ENCODE data around the gene HOXA9. TPM values are rescaled to one million over a fixed set of nuclear protein-coding genes. Genes with fewer than 3 reads are reported as not detected.

The HOXA9 gene
- total RNA-seq, 1 donor from 2014 or later: not detected

DNA sequence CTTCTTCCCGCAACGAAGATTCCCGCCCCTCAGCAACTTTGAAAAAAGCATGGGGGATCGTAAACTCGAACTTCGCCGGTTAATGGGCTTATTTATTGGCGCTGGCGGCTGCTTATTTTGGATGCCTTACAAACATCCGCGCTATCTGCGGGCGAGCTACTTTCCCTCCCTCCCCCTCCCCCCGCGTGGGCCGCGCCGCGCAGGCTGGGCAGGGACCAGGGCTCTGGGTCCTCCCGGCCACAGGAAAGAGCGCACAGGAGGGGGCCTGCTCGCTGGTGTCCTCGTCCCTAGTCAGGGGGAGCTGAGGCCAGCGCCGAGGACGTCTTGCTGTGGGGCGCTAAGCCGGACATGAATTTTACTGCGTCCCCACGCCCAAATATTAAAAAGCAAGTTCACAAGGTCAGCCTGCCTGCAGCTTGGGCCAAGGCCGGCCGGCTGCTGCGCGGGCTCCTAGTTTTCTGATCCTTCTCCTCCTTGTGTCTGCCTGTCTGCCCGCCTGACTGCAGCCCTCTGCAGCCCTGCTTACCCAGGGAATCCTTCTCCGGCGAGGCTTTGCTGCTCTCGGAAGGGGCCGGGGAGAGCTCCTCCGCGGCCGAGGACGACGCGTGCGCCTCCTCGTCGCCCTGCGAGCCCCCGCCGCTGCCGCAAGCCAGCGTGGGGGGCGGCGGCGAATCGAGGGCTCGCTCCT lies 7.6 kb upstream of the HOXA9 start:
- DNase-seq (ENCODE audit: low read depth) (no peak), FAIRE-seq (no peak)
- no peaks in the 10 kb centered on the region for H3K36me3 ChIP-seq (ENCODE audit: insufficient read depth, low read length)
- H3K27ac ChIP-seq (ENCODE audit: low read depth, low read length): no peak overlapping the region
- H3K9ac ChIP-seq (ENCODE audit: low read length): no peak overlapping the region
- H3K9me3 Mint-ChIP-seq (ENCODE audit: unreplicated experiment): peaks cover 30% of the 10 kb centered on the region
- no peak overlapping the region for H3K4me3 Mint-ChIP-seq (ENCODE audit: unreplicated experiment)
- H2AFZ ChIP-seq (ENCODE audit: low read depth, low read length): no peak overlapping the region
- peaks cover 5% of the 10 kb centered on the region for H3K4me1 ChIP-seq (ENCODE audit: insufficient read depth, low read length)
- H4K20me1 ChIP-seq (ENCODE audit: insufficient read depth, low read length): peaks cover 6% of the 10 kb centered on the region
- TF ChIP-seq EZH2 (IDR thresholded peaks at IDR 0.05; ENCODE audit: insufficient read depth, low read length) (peak; percentile 92), CTCF (IDR thresholded peaks at IDR 0.05; ENCODE audit: insufficient read depth, low read depth, low read length) (no peak)
- H3K27me3 ChIP-seq (ENCODE audit: insufficient read depth, low read length): peaks cover 92% of the 10 kb centered on the region
- H3K27ac Mint-ChIP-seq (ENCODE audit: unreplicated experiment): no peak overlapping the region
- H3K79me2 ChIP-seq (ENCODE audit: insufficient read depth, low read length): no peaks in the 10 kb centered on the region
- H3K4me3 ChIP-seq (ENCODE audit: insufficient read depth, low read depth, low read length): no peak overlapping the region
- no peaks in the 10 kb centered on the region for H3K36me3 Mint-ChIP-seq (ENCODE audit: low read depth, unreplicated experiment)
- H3K27me3 Mint-ChIP-seq (ENCODE audit: low read depth, unreplicated experiment): peaks cover 70% of the 10 kb centered on the region
- H3K9me3 ChIP-seq (ENCODE audit: insufficient read depth, low read depth, low read length): peaks cover 16% of the 10 kb centered on the region
- no peaks in the 10 kb centered on the region for H3K4me1 Mint-ChIP-seq (ENCODE audit: low read depth, unreplicated experiment)
- peak overlapping the region; percentile 63 for H3K4me2 ChIP-seq (ENCODE audit: low read length)

DNA sequence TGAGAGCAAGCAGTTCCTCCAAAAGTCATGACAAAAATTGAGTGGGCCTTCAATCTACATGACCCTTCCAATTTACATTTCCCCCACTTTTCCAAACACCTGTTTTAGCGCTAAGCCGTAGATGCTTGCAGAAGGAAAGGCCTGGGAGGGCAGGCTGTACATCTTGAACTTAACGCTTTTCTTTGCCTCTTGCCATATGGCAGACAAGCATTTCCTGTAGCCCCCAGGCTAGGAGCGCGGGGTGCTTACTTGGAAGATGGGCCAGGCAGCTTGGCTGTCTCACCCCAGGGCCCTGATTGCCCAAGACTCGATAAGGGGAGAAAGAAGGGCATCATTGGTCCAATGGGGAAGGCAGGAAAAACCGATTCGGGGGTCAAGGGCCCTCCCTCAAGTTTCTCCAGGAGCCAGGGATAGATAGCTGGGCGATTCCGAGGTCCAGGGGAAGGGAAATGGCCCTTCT lies 7.0 kb upstream of the HOXA9 start:
- H3K4me1 ChIP-seq (ENCODE audit: insufficient read depth, low read length): peaks cover 5% of the 10 kb centered on the region
- peaks cover 6% of the 10 kb centered on the region for H4K20me1 ChIP-seq (ENCODE audit: insufficient read depth, low read length)
- Mint-ChIP-seq H3K27me3 (ENCODE audit: low read depth, unreplicated experiment) (peaks cover 70% of the 10 kb centered on the region), H3K9me3 (ENCODE audit: unreplicated experiment) (peaks cover 30% of the 10 kb centered on the region), H3K27ac (ENCODE audit: unreplicated experiment) (peak overlapping the region; percentile 80), H3K4me1 (ENCODE audit: low read depth, unreplicated experiment) (no peaks in the 10 kb centered on the region), H3K4me3 (ENCODE audit: unreplicated experiment) (no peak overlapping the region), H3K36me3 (ENCODE audit: low read depth, unreplicated experiment) (no peaks in the 10 kb centered on the region)
- H3K27ac ChIP-seq (ENCODE audit: low read depth, low read length): no peak overlapping the region
- peaks cover 16% of the 10 kb centered on the region for H3K9me3 ChIP-seq (ENCODE audit: insufficient read depth, low read depth, low read length)
- no peak overlapping the region for H3K4me3 ChIP-seq (ENCODE audit: insufficient read depth, low read depth, low read length)
- H2AFZ ChIP-seq (ENCODE audit: low read depth, low read length): no peak overlapping the region
- H3K79me2 ChIP-seq (ENCODE audit: insufficient read depth, low read length): no peaks in the 10 kb centered on the region
- H3K27me3 ChIP-seq (ENCODE audit: insufficient read depth, low read length): peaks cover 92% of the 10 kb centered on the region
- no peak for DNase-seq (ENCODE audit: low read depth)
- no peaks in the 10 kb centered on the region for H3K36me3 ChIP-seq (ENCODE audit: insufficient read depth, low read length)
- no peak overlapping the region for H3K9ac ChIP-seq (ENCODE audit: low read length)
- TF ChIP-seq CTCF (IDR thresholded peaks at IDR 0.05; ENCODE audit: insufficient read depth, low read depth, low read length) (no peak), EZH2 (IDR thresholded peaks at IDR 0.05; ENCODE audit: insufficient read depth, low read length) (no peak)
- H3K4me2 ChIP-seq (ENCODE audit: low read length): no peak overlapping the region
- FAIRE-seq: no peak

Measured in astrocyte (in vitro differentiated cells and primary cell).